PC-3 (cell line): ENCODE results near the gene FBXL5.

ENCODE experiments used
- CTCF ChIP-seq: fragments of 300-600 bp; sonication (generic); conservative IDR thresholded peaks from 2 replicates; pipeline ENCODE4 v1.5.1; 2017; ENCODE audit warnings: antibody characterized with exemption, low read depth, mild to moderate bottlenecking, low read length
- EZH2 ChIP-seq: fragments of 300-600 bp; sonication (generic); IDR thresholded peaks from one replicate; pipeline ENCODE4 v1.6.1; 2017; ENCODE audit warnings: antibody characterized with exemption, mild to moderate bottlenecking, low read length; ENCODE audit not compliant: unreplicated experiment

- no peak for TF ChIP-seq CTCF
- no peak for TF ChIP-seq EZH2
These were observed 28.0 kb upstream of the FBXL5 start for GRCh38 chr4:15683143-15683495.
